Measurements from ENCODE around the gene HOXA3.

HOXA3 gene

DNA sequence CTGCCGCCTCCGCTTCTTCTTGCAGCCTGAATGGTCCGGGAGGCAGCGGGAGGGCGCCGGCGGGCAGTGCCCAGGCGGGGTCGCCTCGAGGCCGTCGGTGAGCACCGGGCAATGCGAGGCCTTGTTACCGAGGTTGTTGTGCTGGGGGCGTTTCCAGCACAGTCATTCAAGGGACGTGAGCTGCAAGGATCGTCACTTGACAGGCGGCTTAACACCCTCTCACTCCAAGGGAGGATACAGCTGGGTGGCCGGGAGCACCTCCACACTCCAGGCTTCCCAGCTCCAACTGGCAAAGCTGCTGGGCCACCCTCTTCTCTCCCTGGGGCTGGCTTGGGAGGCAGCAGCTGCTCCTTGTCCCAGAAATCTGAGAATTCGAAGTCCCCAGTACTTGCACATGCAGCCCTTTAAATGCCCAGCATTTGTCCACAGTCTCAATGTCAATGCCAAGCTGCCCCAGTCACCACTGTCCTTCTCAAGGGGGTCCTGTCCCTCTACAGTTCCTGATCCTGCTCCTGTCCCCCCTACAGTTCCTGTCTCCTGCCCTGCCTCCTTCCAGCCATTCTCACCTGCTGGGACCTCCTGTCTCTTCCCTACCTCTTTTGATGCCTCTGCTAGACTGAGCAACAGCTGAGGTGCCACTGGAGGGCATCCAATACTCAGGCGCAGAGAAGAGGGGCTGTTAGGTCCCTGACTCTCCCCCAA, 37.1 kb upstream of the HOXA3 start:
- DNase-seq: no peak

DNA sequence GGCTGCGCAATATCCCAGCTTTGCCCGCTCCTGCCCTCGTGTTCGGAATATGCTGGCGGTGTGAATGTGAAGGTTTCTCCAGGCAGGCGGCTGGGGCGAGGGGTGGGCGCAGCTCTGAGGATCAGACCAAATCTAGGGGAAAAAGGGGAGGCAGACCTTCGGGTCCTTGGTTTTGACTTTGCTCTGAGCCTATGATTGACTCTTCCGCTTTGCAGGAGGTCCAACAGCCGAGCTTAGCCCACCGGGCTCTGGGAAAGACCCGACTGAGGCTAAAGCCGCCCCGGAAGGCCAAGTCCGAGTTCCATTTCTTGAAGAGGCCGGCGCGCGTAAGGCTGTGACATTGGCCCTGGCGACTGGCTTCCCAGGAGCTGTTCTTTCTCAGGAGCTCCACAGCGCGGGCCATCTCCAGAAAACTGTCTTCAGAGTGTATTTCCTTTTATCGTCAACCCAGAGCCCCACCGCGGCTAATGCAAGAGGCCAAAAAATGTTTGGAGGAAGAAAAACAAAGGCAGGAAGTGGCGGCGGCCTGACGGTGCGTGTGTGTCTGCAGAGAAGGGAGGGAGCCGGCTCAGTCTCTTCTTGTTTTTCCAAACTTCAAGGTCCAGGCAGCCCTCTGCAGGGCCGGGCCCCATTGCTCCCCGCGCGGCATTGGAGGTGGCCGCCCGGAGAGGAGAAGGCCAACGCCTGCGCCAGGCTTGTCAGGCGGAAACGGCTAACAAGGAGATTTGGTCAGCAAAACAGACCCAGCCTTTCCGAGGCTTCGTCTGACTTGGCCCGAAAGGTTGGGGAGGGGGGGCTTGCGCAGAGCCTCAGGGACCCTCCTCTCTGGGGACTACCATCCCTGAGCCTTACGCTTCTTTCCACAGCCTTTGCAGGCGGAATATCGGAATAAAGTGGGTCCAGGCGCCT, 36.3 kb upstream of the HOXA3 start:
- no peak for DNase-seq

DNA sequence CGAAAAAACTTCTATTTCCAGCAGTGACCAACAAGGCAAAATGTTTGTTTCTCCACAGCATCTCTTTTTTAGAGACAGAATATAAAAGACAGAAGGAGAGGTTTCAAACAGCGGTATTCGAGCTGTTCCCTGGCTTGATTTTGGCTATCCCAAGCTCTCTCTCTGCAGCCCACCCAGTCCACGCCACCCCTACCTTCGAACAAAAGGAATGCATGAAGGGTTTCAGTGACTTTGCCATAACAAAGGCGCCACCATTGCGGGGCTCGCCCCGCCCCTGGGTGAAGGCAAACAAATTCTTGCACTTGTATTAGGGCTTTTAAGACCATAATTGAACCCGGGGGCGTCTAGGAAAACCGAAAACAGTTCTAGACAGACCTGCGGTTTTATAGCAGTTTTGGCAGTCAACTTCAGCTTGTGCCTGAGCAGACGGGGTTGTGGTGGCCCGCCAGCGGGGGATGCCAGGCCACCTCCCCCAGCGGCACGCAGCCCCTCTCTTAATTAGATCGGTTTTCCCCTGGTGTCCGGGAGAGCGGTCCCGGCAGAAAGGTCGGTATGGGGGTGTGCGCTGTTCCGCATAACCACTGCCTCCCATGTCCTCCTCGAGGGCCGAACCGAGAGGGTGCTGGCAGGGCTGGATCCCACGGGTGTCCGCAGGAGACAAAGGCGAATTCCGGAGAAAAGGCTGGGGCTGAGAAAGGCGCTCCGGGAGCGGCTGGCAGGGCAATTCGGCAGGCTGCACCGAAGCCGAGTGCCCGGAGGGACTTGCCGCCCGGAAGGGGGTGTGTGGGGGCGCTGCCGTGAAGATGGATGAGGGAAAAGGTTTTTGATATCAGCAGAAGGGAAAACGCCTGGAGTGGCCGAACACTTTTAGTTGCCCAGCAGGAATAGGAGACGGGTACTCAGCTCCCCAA, 35.3 kb upstream of the HOXA3 start:
- DNase-seq: no peak

DNA sequence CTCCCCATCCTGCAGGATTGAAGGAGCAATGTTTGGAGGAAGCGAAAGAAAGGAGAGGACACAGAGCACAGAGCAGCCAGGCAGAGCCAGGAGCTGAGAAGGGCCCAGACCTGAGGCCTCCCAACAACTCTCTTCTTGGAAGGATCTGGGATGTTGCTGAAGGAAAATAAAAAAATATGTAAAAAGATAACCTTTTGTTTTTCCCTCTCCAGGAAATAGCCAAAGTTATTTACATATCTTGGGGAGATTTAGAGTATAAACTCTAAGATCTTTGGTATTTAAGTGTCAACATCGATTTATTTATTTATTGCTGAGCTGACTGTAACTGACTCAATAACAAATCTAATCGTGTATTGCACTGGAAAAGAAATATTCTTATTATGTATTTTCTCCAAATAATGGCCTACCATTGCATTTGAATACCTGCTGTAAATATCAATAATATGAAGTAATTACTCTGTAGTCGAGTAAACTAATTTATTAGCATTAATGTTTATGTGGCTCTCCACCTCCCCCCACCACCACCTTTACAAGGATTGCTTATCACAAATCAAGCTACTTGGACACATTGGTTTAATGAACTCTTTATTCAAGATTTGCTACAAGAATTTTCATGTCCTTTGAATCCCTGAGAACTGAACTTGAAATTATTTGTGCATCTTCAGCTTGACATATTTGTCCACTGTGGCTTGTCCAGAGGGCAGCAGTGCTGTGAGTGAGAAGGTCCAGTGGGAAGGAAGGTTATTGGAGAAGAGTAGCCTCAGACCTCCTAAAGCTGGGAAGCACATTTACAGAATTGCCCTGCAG, 34.5 kb upstream of the HOXA3 start:
- DNase-seq: no peak

DNA sequence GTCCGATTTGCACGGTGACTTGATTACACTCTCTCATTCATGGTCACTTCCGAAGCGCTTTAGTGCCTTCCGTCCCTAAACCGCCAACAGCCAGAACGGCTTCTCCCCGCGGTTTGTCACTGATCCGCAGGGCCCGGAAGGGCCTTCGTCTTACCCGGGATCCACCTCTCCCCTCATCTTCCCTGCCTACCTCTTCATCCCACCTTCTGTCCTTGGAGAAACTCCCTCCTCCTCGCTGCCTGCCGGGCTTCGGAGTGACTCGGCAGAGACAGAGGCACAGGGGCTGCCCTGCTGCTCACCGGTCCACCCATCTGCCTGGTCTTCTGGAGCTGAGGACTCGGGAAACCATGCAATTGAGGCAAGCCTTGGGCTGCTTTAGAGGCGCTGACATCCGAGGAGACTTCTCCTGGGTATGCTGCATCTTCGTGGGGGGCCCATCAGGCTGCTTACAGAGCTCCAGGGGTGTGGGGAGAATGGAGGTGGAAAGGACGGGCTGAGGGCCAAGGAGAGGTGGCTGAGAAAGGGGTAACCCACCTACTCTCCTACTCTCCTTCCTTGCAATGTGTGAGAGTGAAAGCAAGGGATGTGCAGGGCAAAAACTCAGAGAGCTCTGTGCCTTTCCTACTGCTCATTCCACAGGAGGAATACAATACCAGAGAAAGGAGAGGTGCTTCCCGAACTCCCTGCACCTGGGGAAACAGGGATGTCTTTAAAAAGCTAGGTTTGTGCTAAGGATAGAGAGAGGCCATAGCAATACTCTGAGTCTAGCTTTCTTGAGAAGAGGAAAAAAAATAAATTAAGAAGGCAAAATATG, 33.7 kb upstream of the HOXA3 start:
- DNase-seq: no peak

DNA sequence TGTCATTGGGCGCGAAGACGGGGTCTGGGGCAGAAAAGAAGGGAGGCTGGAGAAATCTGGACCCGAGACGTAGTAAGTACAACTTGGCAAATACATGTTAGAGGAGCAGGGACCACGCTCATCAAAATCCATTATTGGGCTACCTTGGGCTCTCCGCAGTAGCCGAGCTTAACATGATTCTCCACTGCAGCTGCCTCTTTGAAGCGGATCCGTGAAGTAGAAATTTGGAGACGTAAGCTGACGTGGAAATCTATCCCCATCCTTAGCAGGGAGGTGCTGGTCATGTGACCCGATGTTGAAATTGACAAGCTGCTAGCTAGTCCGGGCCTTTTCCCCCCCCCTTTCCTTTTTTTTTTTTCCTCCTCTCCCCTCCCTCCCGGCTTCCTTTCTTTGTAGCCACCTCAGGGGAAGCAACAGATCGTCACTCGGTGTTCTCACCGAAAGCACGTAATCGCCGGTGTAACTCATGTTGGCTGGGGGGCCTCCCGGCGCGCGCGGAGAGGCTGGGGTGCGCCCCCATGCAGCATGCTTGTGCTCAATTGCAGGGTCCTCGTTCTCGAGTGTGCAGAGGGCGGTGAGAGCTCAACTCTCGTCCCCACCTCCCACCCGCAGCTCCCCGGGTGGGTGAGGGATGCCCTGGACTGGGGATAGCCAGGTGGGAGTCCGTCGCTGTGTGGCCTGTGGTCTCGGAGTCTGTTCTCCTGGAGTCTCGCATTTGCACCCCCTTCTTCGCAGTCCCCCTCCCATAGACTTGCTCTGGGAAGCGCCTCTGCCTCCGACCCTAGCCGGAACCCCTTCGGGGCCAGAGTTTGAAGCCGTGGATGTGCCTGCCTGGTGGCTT, 32.9 kb upstream of the HOXA3 start, which contains the start of gene HOXA11:
TSS of gene HOXA11 (minus strand) at position 220 of the 841 bp plus-strand sequence. CDS start at position 132, 88 bp downstream.
- DNase-seq: no peak

DNA sequence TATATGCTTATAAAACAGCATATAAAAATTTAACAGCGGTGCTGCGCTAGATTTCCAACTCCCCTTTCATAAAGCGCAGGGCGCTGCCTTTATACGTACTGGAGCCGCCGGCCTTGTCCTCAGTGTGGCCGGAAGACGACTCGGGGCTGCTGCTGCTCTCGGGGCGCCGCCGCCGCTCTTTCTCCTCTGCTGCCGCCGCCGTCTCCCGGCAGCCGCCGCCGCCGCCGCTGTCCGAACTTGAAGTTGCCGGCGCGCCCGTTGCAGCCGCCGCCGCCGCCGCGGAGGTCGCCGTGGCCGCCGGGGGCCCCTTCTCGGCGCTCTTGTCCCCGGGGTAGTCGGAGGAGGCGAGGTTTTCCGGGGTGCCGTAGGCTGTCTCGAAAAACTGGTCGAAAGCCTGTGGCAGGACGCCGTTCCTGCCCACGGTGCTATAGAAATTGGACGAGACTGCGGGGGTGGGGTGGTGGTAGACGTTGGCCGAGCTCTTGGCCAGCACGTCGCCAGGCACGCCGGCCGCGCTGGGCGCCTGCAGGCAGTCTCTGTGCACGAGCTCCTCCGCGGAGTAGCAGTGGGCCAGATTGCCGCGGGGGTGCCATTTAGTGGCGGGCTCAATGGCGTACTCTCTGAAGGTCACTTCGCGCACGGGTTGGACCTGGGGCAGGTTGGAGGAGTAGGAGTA, 32.1 kb upstream of the HOXA3 start:
- DNase-seq: no peak

DNA sequence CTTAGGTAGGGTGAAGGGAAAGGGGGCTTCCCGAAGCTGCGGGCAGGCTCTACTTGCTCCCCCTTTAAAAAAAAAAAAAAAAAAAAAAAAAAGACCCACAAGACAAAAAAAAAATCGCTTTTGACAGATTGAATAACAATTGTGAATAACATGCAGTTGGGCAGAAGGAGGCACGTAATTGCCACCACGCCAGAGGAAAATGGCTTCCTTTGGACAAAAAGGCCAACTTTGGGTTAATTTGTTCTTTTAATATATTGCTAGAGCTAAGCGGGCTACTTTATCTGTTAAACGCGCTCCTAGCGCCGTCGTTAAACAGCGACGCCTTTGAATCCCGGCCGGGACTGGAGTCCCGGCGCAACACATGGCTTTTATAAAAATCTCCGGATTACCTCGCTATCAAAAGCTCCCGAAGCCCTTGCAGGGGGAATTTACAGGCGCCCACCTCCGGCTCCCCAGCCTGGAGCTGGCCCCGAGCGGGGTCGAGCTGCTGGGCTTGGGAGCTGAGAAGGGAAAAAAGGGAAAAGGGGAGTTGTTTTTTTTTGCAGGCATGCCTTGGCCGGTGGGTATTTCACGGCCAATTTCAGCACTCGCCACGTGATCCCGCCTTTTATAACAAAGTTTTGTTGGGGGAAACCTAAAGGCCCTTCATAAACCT, 31.4 kb upstream of the HOXA3 start:
- DNase-seq: no peak

DNA sequence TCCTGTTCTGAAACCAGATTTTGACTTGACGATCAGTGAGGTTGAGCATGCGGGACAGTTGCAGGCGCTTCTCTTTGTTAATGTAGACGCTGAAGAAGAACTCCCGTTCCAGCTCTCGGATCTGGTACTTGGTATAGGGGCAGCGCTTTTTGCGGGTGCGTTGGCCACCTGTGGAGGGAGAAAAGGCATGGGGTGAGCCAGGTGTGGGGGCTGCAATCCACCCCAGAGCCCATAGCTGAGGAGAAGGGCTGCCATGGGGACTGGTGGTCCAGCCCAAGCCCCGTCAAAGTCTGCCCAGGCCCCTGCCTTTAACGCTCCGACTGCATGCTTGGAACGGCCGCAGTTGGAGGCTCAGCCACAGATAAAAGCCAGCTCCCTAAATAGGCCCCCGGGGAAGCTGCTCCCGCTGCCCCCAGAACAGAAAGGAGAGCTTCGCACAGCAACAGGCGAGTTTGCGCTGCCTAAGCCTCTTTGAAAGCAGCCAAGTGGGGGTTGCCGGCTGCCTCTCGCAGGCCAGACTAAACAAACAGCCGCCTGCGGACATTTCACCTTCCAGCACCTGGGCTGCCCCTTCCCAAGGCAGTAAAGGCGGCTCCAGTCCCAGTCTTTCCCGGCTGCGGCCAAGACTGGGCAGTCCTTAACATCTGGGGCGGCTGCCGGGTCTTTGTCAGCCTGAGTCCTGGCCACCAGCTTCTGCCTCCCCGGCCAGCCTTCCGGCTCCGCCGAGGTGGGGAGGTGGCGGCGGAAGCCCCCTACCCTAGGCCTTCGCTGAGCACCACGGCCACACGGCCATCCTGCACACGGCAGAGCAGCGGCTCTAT, 30.7 kb upstream of the HOXA3 start:
- DNase-seq: no peak

DNA sequence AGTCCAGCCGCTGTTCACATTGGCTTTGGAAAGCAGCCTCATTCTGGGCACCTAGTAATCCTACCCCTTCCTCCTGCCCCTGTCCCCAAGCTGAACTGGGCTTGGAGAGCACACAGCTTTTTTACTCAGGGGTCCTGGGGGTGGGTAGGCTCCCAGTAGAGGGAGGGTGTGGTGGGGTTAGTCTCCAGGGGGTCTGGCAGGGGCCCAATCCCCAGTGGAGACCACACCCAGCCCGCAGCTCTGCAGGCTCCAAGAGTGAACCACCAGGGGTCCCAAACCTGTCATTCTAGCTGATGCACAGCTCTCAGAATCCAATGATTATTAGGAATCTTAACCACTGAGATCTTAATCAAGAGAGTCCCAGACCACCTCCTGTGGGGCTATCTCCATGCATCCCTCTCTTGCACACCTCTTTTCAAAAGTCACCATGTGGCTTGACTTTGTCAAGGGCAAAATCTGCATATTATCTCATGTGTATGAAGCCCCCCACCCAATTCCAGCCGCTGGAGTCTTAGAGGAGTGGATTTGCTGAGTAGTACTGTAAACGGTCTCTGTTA, 30.0 kb upstream of the HOXA3 start:
- no peak for DNase-seq

DNA sequence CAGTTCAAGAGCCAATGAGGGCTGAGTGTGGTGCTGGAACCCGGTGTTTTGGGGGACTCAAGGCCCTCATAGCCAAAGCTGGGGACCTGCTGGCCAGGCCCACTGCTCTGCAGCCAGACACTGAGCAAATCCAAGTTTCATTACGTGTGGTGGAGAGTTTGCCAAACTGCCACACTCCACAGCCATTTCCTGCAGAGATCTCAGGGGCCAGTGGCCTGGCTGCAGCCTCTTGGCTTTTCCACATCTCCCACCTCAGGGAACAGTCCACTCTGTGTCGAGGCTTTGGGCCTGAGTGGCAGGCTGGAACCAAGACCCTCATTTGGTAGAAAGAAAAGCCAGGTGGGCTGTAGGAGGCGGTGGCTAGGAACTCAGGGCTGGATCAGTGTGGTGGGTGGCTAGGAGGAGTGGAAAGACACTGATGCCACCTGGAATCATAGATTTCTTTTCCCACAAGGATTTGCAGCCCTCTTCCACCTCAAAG, 29.5 kb upstream of the HOXA3 start:
- no peak for DNase-seq

DNA sequence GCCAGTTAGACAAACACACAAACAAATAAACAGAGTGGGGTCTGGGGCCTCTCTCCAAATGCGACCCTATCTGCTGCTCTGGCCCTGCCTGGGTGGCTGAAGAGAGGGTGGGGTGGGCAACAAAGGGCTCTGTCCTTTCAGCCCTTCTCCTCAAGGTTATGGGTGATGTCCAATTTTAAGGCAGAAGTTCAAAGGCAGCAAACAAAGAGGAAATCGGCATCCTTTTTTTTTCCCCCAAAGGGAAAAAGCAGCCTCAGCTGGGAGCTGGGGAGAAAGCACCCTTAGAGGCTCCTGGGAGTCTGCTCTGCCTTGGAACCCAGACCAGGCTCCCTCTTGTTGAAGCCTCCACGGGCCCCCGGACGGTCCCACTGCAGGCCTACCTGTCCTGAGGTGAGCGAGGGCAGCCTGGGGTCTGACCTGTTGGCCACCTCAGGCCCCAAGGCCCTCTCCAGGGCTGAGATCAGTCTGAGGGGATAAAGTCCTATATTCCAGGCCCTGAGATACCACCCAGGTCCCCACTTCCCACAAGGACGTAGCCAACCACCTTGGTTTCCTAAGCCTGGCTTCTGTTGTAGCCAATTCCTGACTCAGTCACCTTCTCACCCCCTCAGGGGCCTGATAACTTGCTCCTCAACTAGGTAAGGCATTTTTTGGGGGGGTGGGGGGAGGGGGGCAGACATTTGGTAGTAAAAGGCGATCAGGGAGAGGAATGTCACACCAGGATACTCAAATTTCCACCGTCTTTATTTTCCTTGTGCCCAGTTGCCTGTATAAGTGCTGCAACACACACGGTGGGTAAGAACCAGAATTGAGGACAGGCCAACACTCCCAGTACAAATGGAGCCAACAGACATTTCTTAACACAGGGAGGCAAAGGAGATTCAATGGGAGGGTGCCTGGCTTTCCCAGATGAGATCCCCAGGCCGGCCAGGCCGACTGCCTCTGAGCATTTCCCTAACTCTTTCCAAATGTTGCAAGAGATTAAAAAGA, 28.3 kb upstream of the HOXA3 start:
- no peak for DNase-seq

DNA sequence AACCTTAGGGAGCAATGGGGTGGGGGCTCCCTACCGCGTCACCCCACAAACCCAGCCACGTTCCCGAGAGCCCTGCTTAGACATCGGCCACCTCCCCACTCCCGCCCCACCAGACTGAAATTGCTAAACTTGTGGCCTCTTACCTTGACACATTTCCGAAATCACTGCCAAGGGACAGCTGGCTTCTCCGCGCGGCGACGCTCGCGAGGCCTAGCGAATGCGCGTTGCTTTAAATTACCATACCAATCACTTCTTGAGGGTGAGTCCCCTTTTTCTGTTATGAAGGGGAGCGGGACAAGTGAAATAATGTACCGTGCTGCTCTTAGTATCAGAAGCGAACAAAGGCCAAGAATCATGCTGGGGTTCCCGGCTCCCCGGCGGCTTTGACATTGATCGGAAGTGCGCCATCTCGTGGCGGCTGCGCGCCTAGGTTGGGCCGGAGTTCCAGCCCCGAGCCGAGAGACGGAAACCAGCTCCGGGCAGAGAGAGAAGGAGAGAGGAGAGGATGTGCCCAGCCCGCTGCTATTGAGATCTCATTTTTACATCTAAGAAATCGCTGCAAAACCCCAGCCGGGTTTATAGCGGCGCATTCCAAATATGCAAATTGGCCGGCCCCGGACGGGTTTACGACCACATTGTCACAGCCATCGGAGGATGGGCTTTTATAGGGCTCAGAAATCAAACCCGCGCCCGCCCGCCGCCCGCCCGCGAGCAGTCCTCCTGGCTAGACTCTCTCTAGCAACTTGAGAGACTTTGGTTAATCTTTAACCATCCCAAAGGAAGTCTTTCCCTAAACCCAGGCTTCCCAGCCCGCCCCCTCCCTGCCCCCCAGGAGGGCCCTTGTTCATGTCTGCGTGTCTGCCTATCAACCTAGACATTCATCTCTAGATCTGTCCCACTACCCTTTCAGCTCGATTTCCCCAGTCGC, 27.4 kb upstream of the HOXA3 start:
- peak; percentile 62 for DNase-seq

DNA sequence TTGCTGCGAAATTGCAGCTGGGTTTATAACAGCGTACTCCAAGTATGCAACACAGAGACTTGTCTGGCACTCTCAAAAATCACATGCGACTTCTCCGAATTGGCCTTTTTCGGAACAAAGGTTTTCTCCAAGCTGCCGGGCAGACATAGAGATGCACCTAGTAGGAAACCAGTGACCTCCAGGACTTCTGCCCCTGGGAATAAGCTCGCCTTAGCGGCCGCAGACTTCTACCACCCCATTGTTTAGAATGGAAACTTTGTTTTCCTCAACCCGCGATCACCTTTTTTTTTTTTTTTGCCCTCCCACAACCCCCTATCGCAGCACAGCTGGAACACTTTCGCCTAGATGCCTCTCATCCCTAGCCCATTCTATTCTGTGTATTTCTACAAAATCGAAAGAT, 26.6 kb upstream of the HOXA3 start:
- no peak for DNase-seq

DNA sequence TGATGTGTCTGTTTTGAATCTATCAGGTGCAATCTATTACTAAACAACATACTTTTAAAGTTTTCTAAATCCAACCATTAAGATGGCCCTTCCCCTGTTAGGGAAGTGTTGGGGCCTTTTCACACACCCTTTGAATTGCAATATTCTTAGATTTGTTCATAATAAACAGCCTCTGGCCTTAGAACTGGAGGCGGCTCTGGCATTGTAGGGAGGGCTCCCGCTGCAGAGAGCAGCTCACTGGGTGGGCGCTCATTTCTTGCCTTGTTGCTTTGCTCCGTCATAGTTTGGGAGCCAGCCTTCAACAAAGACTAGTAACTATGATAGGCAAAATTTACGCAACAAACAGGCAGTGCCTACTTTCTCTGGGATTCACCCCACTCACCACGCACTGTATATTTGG, 26.0 kb upstream of the HOXA3 start:
- no peak for DNase-seq

Data from activated CD4-positive, alpha-beta T cell treated with anti-CD3 and anti-CD28 coated beads, Interleukin-2, amount 50 U/mL, for 1 hour (primary cell).